ENCODE measurements around the gene APBA3.

Gene APBA3

DNA sequence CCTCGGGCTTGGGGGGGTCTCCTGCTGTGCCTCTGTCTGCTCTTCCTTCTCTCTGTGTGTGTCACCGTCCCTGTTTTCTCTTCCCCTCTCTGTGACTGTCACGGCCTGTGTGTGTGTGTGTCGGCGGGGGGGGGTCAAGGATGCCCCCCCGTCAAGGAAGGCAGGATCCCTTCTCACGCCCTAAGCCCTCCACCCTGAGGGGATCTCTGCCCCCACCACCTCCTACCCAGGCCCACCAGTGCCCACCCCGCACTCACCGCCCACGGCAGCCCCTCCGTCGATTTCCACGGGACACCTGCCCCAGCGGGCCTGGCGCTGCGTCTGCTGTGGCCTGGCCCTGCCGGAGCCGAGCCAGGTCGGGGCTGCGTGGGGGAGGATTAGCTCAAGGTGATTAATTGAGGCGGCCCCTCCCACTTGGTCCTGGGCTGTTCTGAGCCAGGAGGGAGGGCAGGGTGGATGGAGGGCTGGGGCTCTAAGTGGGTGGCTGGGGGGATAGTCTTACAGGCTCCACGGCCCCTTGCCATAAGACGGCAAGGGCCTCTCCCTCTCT, 10.5 kb upstream of the APBA3 start, which contains the start of gene RAX2:
TSS of gene RAX2 (minus strand) at position 323 of the 550 bp plus-strand sequence. CDS start 486 bp downstream, outside the sequence.
- H2BK120ac ChIP-seq (ENCODE audit: low read depth, low read length), result no peak within 1 kb of the TSS
- no peak within 1 kb of the TSS for H4K8ac ChIP-seq (ENCODE audit: low read depth, low read length)
- H3K79me2 ChIP-seq (ENCODE audit: control insufficient read depth, insufficient read depth, low read length), result no peaks in the 10 kb centered on the region
- no peaks in the 10 kb centered on the region for H3K27me3 ChIP-seq (ENCODE audit: insufficient read depth, low read length, poor library complexity)
- no peaks in the 10 kb centered on the region for H3K79me1 ChIP-seq (ENCODE audit: low read length)
- no peak within 1 kb of the TSS for H2BK15ac ChIP-seq (replicated peaks; ENCODE audit: low read depth)
- no peak within 1 kb of the TSS for H3K9ac ChIP-seq (ENCODE audit: low read length)
- DNase-seq, result no peak
- no peaks in the 10 kb centered on the region for H3K4me1 ChIP-seq (ENCODE audit: control insufficient read depth, low read depth, low read length)
- no CpG with 5 or more reads among the region's 23 CpGs for WGBS (ENCODE audit: extremely low coverage, insufficient coverage, low lambda C conversion rate)
- no peaks in the 10 kb centered on the region for H3K36me3 ChIP-seq (ENCODE audit: control insufficient read depth, insufficient read depth, low read length)
- no peak within 1 kb of the TSS for H3K23ac ChIP-seq (ENCODE audit: low read length)
- H3K56ac ChIP-seq (ENCODE audit: low read length), result no peak within 1 kb of the TSS
- no peak within 1 kb of the TSS for H3K27ac ChIP-seq (ENCODE audit: low read depth, low read length)
- H3K4me3 ChIP-seq (ENCODE audit: low read length), result no peak within 1 kb of the TSS
- no peak within 1 kb of the TSS for H3K4ac ChIP-seq (ENCODE audit: low read depth, low read length)
- no peak within 1 kb of the TSS for H3K18ac ChIP-seq (ENCODE audit: low read length)
- no peak within 1 kb of the TSS for H3K4me2 ChIP-seq (ENCODE audit: low read length)
- no peak within 1 kb of the TSS for H2AK5ac ChIP-seq (ENCODE audit: low read length)
- H4K5ac ChIP-seq (ENCODE audit: low read length), result no peak within 1 kb of the TSS
- no peak within 1 kb of the TSS for H2BK5ac ChIP-seq (ENCODE audit: low read length)

- Histone ChIP-seq H3K79me2 (ENCODE audit: control insufficient read depth, insufficient read depth, low read length) (no peaks in the 10 kb centered on the region), H3K4me2 (ENCODE audit: low read length) (no peak overlapping the region), H2BK5ac (ENCODE audit: low read length) (no peak overlapping the region), H3K4ac (ENCODE audit: low read depth, low read length) (no peak overlapping the region), H3K36me3 (ENCODE audit: control insufficient read depth, insufficient read depth, low read length) (no peaks in the 10 kb centered on the region), H3K27ac (ENCODE audit: low read depth, low read length) (no peak overlapping the region), H3K27me3 (ENCODE audit: insufficient read depth, low read length, poor library complexity) (no peaks in the 10 kb centered on the region), H2BK15ac (replicated peaks; ENCODE audit: low read depth) (no peak overlapping the region), H2BK120ac (ENCODE audit: low read depth, low read length) (no peak overlapping the region), H4K5ac (ENCODE audit: low read length) (no peak overlapping the region), H3K4me3 (ENCODE audit: low read length) (no peak overlapping the region), H4K8ac (ENCODE audit: low read depth, low read length) (no peak overlapping the region), H3K9ac (ENCODE audit: low read length) (no peak overlapping the region), H3K56ac (ENCODE audit: low read length) (no peak overlapping the region), H3K4me1 (ENCODE audit: control insufficient read depth, low read depth, low read length) (no peaks in the 10 kb centered on the region), H2AK5ac (ENCODE audit: low read length) (no peak overlapping the region), H3K23ac (ENCODE audit: low read length) (no peak overlapping the region), H3K18ac (ENCODE audit: low read length) (no peak overlapping the region), H3K79me1 (ENCODE audit: low read length) (no peaks in the 10 kb centered on the region)
- no CpG with 5 or more reads among the region's 35 CpGs for WGBS (ENCODE audit: extremely low coverage, insufficient coverage, low lambda C conversion rate)
- peak; percentile 16 for DNase-seq
Measured at GRCh38 chr19:3771000-3771905, 9.8 kb upstream of the APBA3 start.

GRCh38 chr19:3770136-3770999, 8.9 kb upstream of the APBA3 start:
- Histone ChIP-seq H2BK15ac (replicated peaks; ENCODE audit: low read depth) (no peak overlapping the region), H3K79me1 (ENCODE audit: low read length) (no peaks in the 10 kb centered on the region), H4K8ac (ENCODE audit: low read depth, low read length) (no peak overlapping the region), H2BK120ac (ENCODE audit: low read depth, low read length) (no peak overlapping the region), H3K4me1 (ENCODE audit: control insufficient read depth, low read depth, low read length) (no peaks in the 10 kb centered on the region), H3K4ac (ENCODE audit: low read depth, low read length) (no peak overlapping the region), H3K23ac (ENCODE audit: low read length) (peak overlapping the region; percentile 45), H2AK5ac (ENCODE audit: low read length) (no peak overlapping the region), H3K79me2 (ENCODE audit: control insufficient read depth, insufficient read depth, low read length) (no peaks in the 10 kb centered on the region), H3K9ac (ENCODE audit: low read length) (no peak overlapping the region), H3K27ac (ENCODE audit: low read depth, low read length) (no peak overlapping the region), H3K27me3 (ENCODE audit: insufficient read depth, low read length, poor library complexity) (no peaks in the 10 kb centered on the region), H2BK5ac (ENCODE audit: low read length) (no peak overlapping the region), H3K56ac (ENCODE audit: low read length) (no peak overlapping the region), H3K18ac (ENCODE audit: low read length) (no peak overlapping the region), H3K4me3 (ENCODE audit: low read length) (no peak overlapping the region), H3K36me3 (ENCODE audit: control insufficient read depth, insufficient read depth, low read length) (no peaks in the 10 kb centered on the region), H4K5ac (ENCODE audit: low read length) (no peak overlapping the region), H3K4me2 (ENCODE audit: low read length) (no peak overlapping the region)
- no peak for DNase-seq
- WGBS (ENCODE audit: extremely low coverage, insufficient coverage, low lambda C conversion rate), result no CpG with 5 or more reads among the region's 53 CpGs

DNA sequence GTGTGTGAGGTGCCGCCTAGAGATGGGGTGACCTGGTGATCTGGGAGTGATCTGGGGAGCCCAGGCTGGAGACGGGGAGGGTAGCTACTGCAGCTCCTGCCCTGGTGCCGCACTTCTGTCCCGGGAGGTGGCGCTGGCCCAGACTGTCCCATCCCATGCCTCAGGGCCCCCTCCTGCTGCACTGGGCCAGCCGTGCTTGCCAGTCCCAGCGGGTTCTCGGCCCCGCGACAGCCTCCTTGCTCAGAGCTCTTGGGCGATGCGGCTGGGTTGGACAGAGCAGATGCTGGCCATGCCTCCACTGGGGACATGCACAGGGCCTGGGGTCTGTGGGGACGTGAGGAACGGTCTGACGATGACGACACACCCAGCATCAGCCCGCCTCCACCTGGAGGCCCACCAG, 8.0 kb upstream of the APBA3 start:
- H2BK15ac ChIP-seq (replicated peaks; ENCODE audit: low read depth), result no peak overlapping the region
- H3K56ac ChIP-seq (ENCODE audit: low read length), result no peak overlapping the region
- H3K36me3 ChIP-seq (ENCODE audit: control insufficient read depth, insufficient read depth, low read length), result no peaks in the 10 kb centered on the region
- H3K27me3 ChIP-seq (ENCODE audit: insufficient read depth, low read length, poor library complexity), result no peaks in the 10 kb centered on the region
- no CpG with 5 or more reads among the region's 17 CpGs for WGBS (ENCODE audit: extremely low coverage, insufficient coverage, low lambda C conversion rate)
- no peak overlapping the region for H2BK5ac ChIP-seq (ENCODE audit: low read length)
- H3K4me2 ChIP-seq (ENCODE audit: low read length), result no peak overlapping the region
- no peak overlapping the region for H3K4ac ChIP-seq (ENCODE audit: low read depth, low read length)
- H3K9ac ChIP-seq (ENCODE audit: low read length), result no peak overlapping the region
- H2AK5ac ChIP-seq (ENCODE audit: low read length), result no peak overlapping the region
- H3K27ac ChIP-seq (ENCODE audit: low read depth, low read length), result no peak overlapping the region
- no peak overlapping the region for H2BK120ac ChIP-seq (ENCODE audit: low read depth, low read length)
- DNase-seq, result no peak
- no peak overlapping the region for H3K4me3 ChIP-seq (ENCODE audit: low read length)
- H3K79me2 ChIP-seq (ENCODE audit: control insufficient read depth, insufficient read depth, low read length), result no peaks in the 10 kb centered on the region
- H3K4me1 ChIP-seq (ENCODE audit: control insufficient read depth, low read depth, low read length), result no peaks in the 10 kb centered on the region
- no peak overlapping the region for H3K18ac ChIP-seq (ENCODE audit: low read length)
- no peak overlapping the region for H4K8ac ChIP-seq (ENCODE audit: low read depth, low read length)
- no peak overlapping the region for H3K23ac ChIP-seq (ENCODE audit: low read length)
- no peak overlapping the region for H4K5ac ChIP-seq (ENCODE audit: low read length)
- no peaks in the 10 kb centered on the region for H3K79me1 ChIP-seq (ENCODE audit: low read length)

- DNase-seq, result no peak
- no peak overlapping the region for H3K56ac ChIP-seq (ENCODE audit: low read length)
Measured at GRCh38 chr19:3768748-3769099, 7.2 kb upstream of the APBA3 start.

More at GRCh38 chr19:3768748-3769099, 7.2 kb upstream of the APBA3 start:
- Histone ChIP-seq H3K4me3 (ENCODE audit: low read length) (no peak overlapping the region), H3K4me1 (ENCODE audit: control insufficient read depth, low read depth, low read length) (no peaks in the 10 kb centered on the region), H3K79me2 (ENCODE audit: control insufficient read depth, insufficient read depth, low read length) (no peaks in the 10 kb centered on the region), H3K23ac (ENCODE audit: low read length) (no peak overlapping the region), H4K5ac (ENCODE audit: low read length) (no peak overlapping the region), H2BK5ac (ENCODE audit: low read length) (no peak overlapping the region), H3K4ac (ENCODE audit: low read depth, low read length) (no peak overlapping the region), H3K79me1 (ENCODE audit: low read length) (no peaks in the 10 kb centered on the region), H2BK15ac (replicated peaks; ENCODE audit: low read depth) (no peak overlapping the region), H3K4me2 (ENCODE audit: low read length) (no peak overlapping the region), H3K9ac (ENCODE audit: low read length) (no peak overlapping the region), H4K8ac (ENCODE audit: low read depth, low read length) (no peak overlapping the region), H3K36me3 (ENCODE audit: control insufficient read depth, insufficient read depth, low read length) (no peaks in the 10 kb centered on the region), H3K27ac (ENCODE audit: low read depth, low read length) (no peak overlapping the region), H3K27me3 (ENCODE audit: insufficient read depth, low read length, poor library complexity) (no peaks in the 10 kb centered on the region), H2AK5ac (ENCODE audit: low read length) (no peak overlapping the region), H3K18ac (ENCODE audit: low read length) (no peak overlapping the region), H2BK120ac (ENCODE audit: low read depth, low read length) (no peak overlapping the region)
- no CpG with 5 or more reads among the region's 7 CpGs for WGBS (ENCODE audit: extremely low coverage, insufficient coverage, low lambda C conversion rate)

All from mesendoderm (in vitro differentiated cells).